Hepatocyte (in vitro differentiated cells): ENCODE measurements around the gene ATP2C2.

Experiments used
- EZH2 ChIP-seq: fragments of 200-600 bp; sonication (generic); IDR thresholded peaks from 2 replicates; pipeline ENCODE4 v1.6.1; 2016; ENCODE audit warnings: antibody characterized with exemption, mild to moderate bottlenecking, borderline replicate concordance
- EZH2phosphoT487 ChIP-seq: fragments of 200-600 bp; sonication (generic); IDR thresholded peaks from one replicate; pipeline ENCODE4 v1.6.1; 2018; ENCODE audit warnings: antibody characterized with exemption, mild to moderate bottlenecking, low read depth, moderate library complexity; ENCODE audit not compliant: unreplicated experiment, severe bottlenecking
- TF ChIP-seq, protein P1 (sequence below): fragments of 200-600 bp; sonication (generic); IDR thresholded peaks from 2 replicates; pipeline ENCODE4 v1.5.1; 2016; ENCODE audit warnings: antibody characterized with exemption, mild to moderate bottlenecking; ENCODE audit not compliant: poor library complexity

DNA sequence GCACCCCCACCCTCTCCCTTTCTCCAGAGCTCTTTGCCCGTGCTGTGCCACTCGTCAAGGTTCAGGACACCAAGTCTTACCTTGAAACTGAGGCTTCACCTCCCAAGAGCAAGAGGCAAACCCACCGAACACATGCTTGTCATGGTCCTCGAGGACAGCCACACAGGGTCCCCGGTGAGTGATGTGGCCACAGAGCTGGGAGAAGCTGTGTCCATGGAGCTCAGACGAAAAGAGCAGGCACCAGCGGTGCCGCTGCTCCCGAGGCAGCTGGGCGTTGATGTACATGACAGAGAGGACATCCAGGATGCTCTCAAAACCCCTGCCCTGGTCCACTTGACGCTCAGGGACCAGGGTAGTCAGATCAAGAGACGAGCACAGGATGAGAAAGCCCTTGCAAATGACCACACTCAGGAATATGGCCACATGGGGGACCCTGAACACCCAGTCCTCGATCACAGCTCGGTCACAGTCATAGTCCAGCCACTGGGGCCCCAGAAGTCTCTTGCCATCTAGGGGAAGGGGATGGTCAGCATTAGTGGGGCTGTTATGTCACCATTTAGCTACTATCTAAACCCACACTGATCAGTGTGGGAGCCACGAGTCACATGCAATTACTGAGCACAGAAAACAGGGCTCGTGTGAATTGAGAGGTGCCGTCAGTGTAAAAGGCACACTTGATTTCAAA lies 118.4 kb downstream of the ATP2C2 start:
- TF ChIP-seq, protein P1, sequence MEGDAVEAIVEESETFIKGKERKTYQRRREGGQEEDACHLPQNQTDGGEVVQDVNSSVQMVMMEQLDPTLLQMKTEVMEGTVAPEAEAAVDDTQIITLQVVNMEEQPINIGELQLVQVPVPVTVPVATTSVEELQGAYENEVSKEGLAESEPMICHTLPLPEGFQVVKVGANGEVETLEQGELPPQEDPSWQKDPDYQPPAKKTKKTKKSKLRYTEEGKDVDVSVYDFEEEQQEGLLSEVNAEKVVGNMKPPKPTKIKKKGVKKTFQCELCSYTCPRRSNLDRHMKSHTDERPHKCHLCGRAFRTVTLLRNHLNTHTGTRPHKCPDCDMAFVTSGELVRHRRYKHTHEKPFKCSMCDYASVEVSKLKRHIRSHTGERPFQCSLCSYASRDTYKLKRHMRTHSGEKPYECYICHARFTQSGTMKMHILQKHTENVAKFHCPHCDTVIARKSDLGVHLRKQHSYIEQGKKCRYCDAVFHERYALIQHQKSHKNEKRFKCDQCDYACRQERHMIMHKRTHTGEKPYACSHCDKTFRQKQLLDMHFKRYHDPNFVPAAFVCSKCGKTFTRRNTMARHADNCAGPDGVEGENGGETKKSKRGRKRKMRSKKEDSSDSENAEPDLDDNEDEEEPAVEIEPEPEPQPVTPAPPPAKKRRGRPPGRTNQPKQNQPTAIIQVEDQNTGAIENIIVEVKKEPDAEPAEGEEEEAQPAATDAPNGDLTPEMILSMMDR = no peak
- no peak for TF ChIP-seq EZH2
- no peak for TF ChIP-seq EZH2phosphoT487
